Panc1 (cell line): Measurements from ENCODE around the gene COL4A2. TPM values are rescaled to one million over a fixed set of nuclear protein-coding genes. Genes with fewer than 3 reads are reported as not detected.

Experiments
- ATAC-seq: fragments of 200-7000 bp; cut with Tn5 transposase; 2 replicates; pipeline ENCODE4 v1.9.1; 2020; ENCODE audit warnings: mild to moderate bottlenecking, moderate library complexity
- BruUV-seq: library from RNA; stranded (reverse); fragments of 400-500 nt; replicated peaks from 2 replicates; lab custom pipeline; 2021; lab: Mats Ljungman, UMichigan
- CTCF ChIA-PET: fragments of 300-600 bp; sonication (Branson Sonifier 250); formaldehyde crosslinking; loops from one replicate; lab custom pipeline; 2022; ENCODE audit warnings: antibody characterized with exemption; lab: Charles Lee
- POLR2A ChIA-PET: fragments of 300-600 bp; sonication (Branson Sonifier 250); formaldehyde crosslinking; loops from one replicate; lab custom pipeline; 2022; ENCODE audit warnings: antibody characterized with exemption; lab: Charles Lee
- DNase-seq: peaks from one replicate; pipeline ENCODE4 v3.0.0-alpha.2; 2010; ENCODE audit warnings: low read depth, low spot score
- H3K27ac ChIP-seq: 2 replicates; pipeline ENCODE4 v1.5.1; 2011; ENCODE audit warnings: mild to moderate bottlenecking, low read length, inconsistent platforms
- H3K27me3 ChIP-seq: fragments of 200-500 bp; sonication (Bioruptor generic); 2 replicates; pipeline ENCODE4 v1.6.0; 2014; ENCODE audit warnings: low read length, inconsistent platforms; ENCODE audit not compliant: control insufficient read depth, insufficient read depth
- H3K36me3 ChIP-seq: fragments of 200-500 bp; sonication (Bioruptor generic); 2 replicates; pipeline ENCODE4 v1.5.1; 2014; ENCODE audit warnings: inconsistent platforms, mild to moderate bottlenecking, low read length, moderate library complexity; ENCODE audit not compliant: control insufficient read depth, insufficient read depth
- H3K4me1 ChIP-seq: 2 replicates; pipeline ENCODE4 v1.5.1; 2011; ENCODE audit warnings: inconsistent platforms, mild to moderate bottlenecking, low read length, moderate library complexity; ENCODE audit not compliant: control insufficient read depth, insufficient read depth
- H3K4me3 ChIP-seq, 2 experiments: 2 replicates each; pipeline ENCODE4 v1.5.1; 2011 to 2012; ENCODE audit warnings: low read depth in 2 of 2, low read length in 2 of 2, mild to moderate bottlenecking in 2 of 2, inconsistent platforms in 1 of 2, moderate library complexity in 1 of 2
- H3K9me3 ChIP-seq: fragments of 200-500 bp; sonication (Bioruptor generic); 2 replicates; pipeline ENCODE4 v1.5.1; 2014; ENCODE audit warnings: low read depth, mild to moderate bottlenecking, inconsistent platforms, low read length, moderate library complexity; ENCODE audit not compliant: control insufficient read depth, insufficient read depth
- POLR2AphosphoS5 ChIP-seq: IDR thresholded peaks from 2 replicates; pipeline ENCODE4 v1.6.1; 2012; ENCODE audit warnings: mild to moderate bottlenecking, low read depth, low read length, moderate library complexity
- REST ChIP-seq, 2 experiments: IDR thresholded peaks; 2 replicates each; pipeline ENCODE4 v1.6.1; 2011 to 2012; ENCODE audit warnings: low read depth in 2 of 2, control low read depth in 1 of 2, low read length in 1 of 2, mild to moderate bottlenecking in 1 of 2, moderate library complexity in 1 of 2; ENCODE audit not compliant: insufficient read depth in 1 of 2
- SIN3A ChIP-seq: IDR thresholded peaks from 2 replicates; pipeline ENCODE4 v1.6.1; 2012; ENCODE audit warnings: low read depth, mild to moderate bottlenecking, low read length, moderate library complexity, borderline replicate concordance; ENCODE audit not compliant: insufficient read depth
- TCF7L2 ChIP-seq: IDR thresholded peaks from 2 replicates; pipeline ENCODE4 v1.6.1; 2011; ENCODE audit warnings: mild to moderate bottlenecking, low read depth, low read length, inconsistent platforms
- in situ Hi-C: cut with HindIII; loops from 2 replicates; pipeline ENCODE4 v1.10.0; 2016; ENCODE audit warnings: low sequenced_read_pairs, low pct_unique_long_range_greater_than_20kb
- intact Hi-C: fragments of 100-400 bp; cut with micrococcal nuclease; formaldehyde crosslinking; loops from one replicate; pipeline ENCODE4 v1.10.0; 2022; ENCODE audit not compliant: unreplicated experiment
- total RNA-seq: library from RNA; stranded (reverse); gene quantifications from one replicate; pipeline ENCODE4 v1.2.1, GENCODE V29; 2021; ENCODE audit not compliant: unreplicated experiment
- TF ChIP-seq, protein P1 (sequence below): fragments of 450-650 bp; IDR thresholded peaks from 2 replicates; pipeline ENCODE4 v1.5.1; 2017; ENCODE audit warnings: mild to moderate bottlenecking

COL4A2 gene
- total RNA-seq, 1 experiment from 2014 or later: 3.0 TPM

- no peaks in the 10 kb centered on the region for H3K4me1 ChIP-seq
- CTCF ChIA-PET: no interaction called here
- H3K27me3 ChIP-seq: no peaks in the 10 kb centered on the region
- no peak for ATAC-seq
- no TSS peak for BruUV-seq
- H3K4me3 ChIP-seq: no peak overlapping the region
- intact Hi-C loops: no loop called here
- in situ Hi-C loops: no loop called here
- TF ChIP-seq REST (IDR thresholded peaks at IDR 0.05; ENCODE audit: insufficient read depth in 1 of 2, low read depth in 2 of 2, low read length in 1 of 2) (no peak), TCF7L2 (no peak), POLR2AphosphoS5 (no peak), SIN3A (no peak)
- TF ChIP-seq, protein P1, sequence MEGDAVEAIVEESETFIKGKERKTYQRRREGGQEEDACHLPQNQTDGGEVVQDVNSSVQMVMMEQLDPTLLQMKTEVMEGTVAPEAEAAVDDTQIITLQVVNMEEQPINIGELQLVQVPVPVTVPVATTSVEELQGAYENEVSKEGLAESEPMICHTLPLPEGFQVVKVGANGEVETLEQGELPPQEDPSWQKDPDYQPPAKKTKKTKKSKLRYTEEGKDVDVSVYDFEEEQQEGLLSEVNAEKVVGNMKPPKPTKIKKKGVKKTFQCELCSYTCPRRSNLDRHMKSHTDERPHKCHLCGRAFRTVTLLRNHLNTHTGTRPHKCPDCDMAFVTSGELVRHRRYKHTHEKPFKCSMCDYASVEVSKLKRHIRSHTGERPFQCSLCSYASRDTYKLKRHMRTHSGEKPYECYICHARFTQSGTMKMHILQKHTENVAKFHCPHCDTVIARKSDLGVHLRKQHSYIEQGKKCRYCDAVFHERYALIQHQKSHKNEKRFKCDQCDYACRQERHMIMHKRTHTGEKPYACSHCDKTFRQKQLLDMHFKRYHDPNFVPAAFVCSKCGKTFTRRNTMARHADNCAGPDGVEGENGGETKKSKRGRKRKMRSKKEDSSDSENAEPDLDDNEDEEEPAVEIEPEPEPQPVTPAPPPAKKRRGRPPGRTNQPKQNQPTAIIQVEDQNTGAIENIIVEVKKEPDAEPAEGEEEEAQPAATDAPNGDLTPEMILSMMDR: no peak
- no peaks in the 10 kb centered on the region for H3K9me3 ChIP-seq
- H3K27ac ChIP-seq: no peak overlapping the region
- POLR2A ChIA-PET: no interaction called here
- H3K36me3 ChIP-seq: no peaks in the 10 kb centered on the region
- no peak for DNase-seq
Observed at GRCh38 chr13:110388108-110388943, 81.2 kb downstream of the COL4A2 start.

GRCh38 chr13:110390567-110390966, 83.5 kb downstream of the COL4A2 start:
- ChIA-PET CTCF (no interaction called here), POLR2A (no interaction called here)
- Histone ChIP-seq H3K36me3 (no peaks in the 10 kb centered on the region), H3K27me3 (no peaks in the 10 kb centered on the region), H3K27ac (no peak overlapping the region), H3K9me3 (no peaks in the 10 kb centered on the region), H3K4me3 (no peak overlapping the region), H3K4me1 (no peaks in the 10 kb centered on the region)
- intact Hi-C loops (no loop called here), in situ Hi-C loops (no loop called here)
- DNase-seq (no peak), ATAC-seq (no peak)
- BruUV-seq: no TSS peak
- TF ChIP-seq SIN3A (no peak), TCF7L2 (no peak)

DNA sequence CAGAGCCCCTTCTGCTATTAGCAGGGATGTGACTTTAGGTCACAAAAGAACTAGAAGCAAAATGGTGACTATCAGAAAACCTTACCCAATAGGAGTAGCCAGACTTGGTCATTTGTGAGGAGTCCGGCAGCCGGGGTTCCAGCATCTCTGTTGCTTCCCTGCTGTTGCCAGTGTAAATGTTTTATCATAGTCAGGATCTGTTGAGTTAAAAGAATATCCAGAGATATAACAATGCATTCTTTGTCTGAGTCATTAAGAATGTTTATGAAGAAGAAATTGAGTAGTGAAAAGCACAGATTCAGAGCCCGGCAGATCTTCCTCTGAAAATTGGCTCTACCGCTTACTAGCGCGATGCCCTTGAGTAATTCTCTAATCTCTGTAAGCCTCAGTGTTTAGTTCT, 84.2 kb downstream of the COL4A2 start:
- ChIA-PET POLR2A (no interaction called here), CTCF (interaction anchor here (0.6 kb wide), 1 partner anchor 22 kb away, joined by 5 read pairs; no protein-coding TSS in a partner anchor)
- Histone ChIP-seq H3K36me3 (no peaks in the 10 kb centered on the region), H3K4me3 (no peak overlapping the region), H3K4me1 (no peaks in the 10 kb centered on the region), H3K27ac (no peak overlapping the region), H3K9me3 (no peaks in the 10 kb centered on the region), H3K27me3 (no peaks in the 10 kb centered on the region)
- no TSS peak for BruUV-seq
- intact Hi-C loops (no loop called here), in situ Hi-C loops (no loop called here)
- DNase-seq (no peak), ATAC-seq (no peak)
- TF ChIP-seq SIN3A (no peak), REST (IDR thresholded peaks at IDR 0.05; ENCODE audit: insufficient read depth in 1 of 2, low read depth in 2 of 2, low read length in 1 of 2) (no peak), POLR2AphosphoS5 (no peak), TCF7L2 (no peak)
- TF ChIP-seq, protein P1: no peak
